WI38 (cell line): ENCODE data around the gene ADAM22.

Experiments used
- H3K4me3 ChIP-seq: 2 replicates; pipeline ENCODE4 v1.5.1; 2011; ENCODE audit warnings: low read depth, mild to moderate bottlenecking, control low read depth, low read length
- TF ChIP-seq, protein P1 (sequence below): IDR thresholded peaks from 2 replicates; pipeline ENCODE4 v1.5.1; 2012; ENCODE audit warnings: low read depth, mild to moderate bottlenecking, control low read depth, low read length

ADAM22 gene

DNA sequence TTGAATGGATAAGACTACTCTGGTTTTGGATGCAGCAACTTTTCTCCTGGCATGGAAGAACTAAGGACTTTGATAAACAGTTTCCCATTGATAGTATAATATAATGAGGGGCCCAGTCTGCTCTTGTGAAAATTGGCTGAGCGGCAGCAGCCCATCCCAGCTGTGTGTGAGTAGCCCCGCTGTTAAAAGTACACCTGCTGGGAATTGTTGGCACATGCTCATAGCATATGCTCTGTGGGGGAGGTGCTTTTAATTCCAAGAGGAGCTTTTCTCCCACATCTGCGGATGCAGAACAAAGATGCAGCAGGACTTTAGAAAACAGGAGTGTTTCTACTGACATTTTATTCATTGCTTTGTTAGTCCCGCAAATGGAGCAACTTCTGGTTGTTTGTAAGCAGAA, 266.7 kb downstream of the ADAM22 start:
- TF ChIP-seq, protein P1, sequence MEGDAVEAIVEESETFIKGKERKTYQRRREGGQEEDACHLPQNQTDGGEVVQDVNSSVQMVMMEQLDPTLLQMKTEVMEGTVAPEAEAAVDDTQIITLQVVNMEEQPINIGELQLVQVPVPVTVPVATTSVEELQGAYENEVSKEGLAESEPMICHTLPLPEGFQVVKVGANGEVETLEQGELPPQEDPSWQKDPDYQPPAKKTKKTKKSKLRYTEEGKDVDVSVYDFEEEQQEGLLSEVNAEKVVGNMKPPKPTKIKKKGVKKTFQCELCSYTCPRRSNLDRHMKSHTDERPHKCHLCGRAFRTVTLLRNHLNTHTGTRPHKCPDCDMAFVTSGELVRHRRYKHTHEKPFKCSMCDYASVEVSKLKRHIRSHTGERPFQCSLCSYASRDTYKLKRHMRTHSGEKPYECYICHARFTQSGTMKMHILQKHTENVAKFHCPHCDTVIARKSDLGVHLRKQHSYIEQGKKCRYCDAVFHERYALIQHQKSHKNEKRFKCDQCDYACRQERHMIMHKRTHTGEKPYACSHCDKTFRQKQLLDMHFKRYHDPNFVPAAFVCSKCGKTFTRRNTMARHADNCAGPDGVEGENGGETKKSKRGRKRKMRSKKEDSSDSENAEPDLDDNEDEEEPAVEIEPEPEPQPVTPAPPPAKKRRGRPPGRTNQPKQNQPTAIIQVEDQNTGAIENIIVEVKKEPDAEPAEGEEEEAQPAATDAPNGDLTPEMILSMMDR, result no peak
- no peak overlapping the region for H3K4me3 ChIP-seq

DNA sequence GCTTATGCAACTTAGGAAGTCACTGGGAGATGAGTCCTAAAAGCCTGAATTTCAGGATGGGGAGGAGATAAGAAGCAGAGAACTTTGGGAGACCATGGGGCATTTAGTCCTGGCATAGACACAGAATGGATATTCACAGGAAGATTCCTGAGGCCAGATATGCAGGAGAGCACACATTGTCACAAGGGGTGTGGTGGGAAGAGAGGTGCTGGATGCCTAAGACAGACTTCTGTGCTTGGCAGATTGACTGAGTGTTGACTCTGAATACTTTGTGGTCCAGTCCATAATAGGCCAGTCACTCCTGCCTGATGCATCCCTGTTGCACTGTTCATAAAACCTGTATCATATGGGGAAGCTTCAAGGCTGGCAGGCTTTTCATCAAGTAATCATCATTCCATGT, 267.3 kb downstream of the ADAM22 start:
- no peak overlapping the region for H3K4me3 ChIP-seq

DNA sequence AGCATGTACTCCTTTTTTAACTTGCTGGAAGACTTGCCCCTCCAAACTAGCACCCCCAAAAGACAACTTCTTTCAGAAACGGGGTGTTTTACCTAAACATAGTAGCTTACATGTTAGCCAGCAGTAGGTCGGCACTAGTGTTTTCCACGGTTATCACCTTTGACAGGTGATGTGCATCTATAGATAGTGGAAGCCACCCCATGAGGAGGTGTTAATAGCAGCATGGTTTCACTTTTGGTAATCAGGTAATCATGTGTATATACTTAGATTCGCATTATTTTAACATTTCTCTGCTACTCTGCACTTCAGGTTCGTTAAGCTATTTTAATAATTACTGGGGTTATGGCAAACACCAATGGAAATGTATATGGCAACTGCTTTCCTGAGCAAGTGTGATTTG, 268.2 kb downstream of the ADAM22 start:
- H3K4me3 ChIP-seq, result no peak overlapping the region
- TF ChIP-seq, protein P1, result no peak

More for the DNA sequence above, 267.3 kb downstream of the ADAM22 start:
- TF ChIP-seq, protein P1, result no peak

DNA sequence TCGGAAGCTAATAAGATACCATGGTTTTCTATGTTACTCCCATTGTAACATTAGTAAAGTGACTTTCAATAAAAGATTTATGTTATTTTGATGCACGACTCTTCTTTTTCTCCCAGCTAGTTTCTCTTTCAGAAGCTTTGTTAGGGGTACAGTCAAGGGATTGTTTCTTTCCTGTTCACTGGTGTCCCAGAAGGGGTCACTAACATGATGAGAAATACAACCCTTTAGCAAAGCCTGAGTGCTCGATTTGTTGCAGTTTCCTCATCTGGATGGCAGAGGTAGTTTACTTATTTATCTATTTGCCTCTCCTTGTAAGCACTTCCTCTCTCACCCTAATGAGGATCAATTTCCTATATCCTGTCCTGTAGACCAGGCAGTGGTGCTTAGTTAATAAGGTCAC, 268.7 kb downstream of the ADAM22 start:
- TF ChIP-seq, protein P1, result no peak
- no peak overlapping the region for H3K4me3 ChIP-seq

DNA sequence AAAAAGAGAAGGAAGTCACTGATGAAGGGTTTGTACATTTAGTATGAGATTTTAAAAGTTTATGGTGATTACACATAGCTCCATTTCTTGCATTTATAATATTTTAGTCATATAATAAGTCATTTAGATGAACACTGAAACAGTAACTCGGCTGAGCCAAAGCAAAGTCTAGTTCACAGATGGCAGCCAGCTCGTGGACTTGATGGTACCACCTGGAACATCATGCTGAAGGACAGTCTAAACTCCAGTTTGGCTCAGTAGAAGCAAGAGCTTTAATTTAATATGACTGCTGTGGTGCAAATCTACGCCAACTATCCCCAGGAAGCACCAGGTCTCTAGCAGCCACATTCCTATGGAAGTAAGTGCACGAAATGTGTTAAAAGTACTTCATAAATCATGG, 269.4 kb downstream of the ADAM22 start:
- no peak overlapping the region for H3K4me3 ChIP-seq
- TF ChIP-seq, protein P1, result no peak

DNA sequence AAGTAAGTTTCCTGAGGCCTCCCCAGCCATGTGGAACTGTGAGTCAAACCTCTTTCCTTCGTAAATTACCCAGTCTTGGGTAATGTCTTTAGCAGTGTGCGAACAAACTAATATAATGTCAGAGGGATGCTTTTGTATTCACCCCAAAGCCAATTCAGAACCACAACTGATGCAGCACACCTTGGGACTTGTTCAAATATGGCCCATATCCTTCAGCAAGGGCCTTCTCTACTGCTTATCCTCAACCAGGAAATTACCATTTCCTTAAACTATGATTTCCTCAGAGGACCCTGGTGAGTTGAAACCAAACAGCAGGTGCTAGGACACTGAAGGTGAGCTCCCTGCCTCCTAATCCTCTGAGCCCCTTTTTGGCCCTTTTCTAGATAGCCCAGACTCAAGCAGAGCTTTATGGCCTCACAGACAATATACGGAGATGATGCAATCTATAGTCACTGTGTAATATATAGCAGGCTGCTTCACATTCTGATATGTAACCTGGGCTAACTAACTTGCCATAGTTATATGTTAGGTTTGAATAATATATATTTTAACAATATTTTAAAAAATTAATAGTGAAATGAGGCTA, 270.6 kb downstream of the ADAM22 start:
- TF ChIP-seq, protein P1, result no peak
- H3K4me3 ChIP-seq, result no peak overlapping the region

DNA sequence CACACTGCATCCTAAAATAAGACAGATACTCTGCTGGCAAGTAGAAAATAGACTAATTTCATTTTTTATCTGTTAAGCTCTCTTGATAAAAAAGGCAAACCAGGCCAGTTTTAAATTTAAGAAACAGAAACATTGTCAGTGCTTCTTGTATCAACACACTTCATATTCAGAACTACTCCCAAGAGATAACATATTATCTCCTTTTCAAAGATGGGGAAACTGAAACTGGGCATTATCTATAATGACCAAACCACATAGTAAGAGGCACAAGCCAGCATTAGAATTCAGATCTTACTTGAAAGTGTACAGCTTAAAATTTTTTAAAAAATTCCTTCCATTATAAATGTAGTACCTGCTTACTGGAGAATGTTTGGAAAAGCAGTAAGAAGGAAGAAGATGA, 271.1 kb downstream of the ADAM22 start:
- TF ChIP-seq, protein P1, result no peak
- no peak overlapping the region for H3K4me3 ChIP-seq
